Measurements from ENCODE around the gene YY2. TPM values are rescaled to one million over a fixed set of nuclear protein-coding genes. Genes with fewer than 3 reads are reported as not detected.
"Not testable (repeated sequence)": the region's sequence is repeated elsewhere in the genome, so short reads cannot be mapped to it uniquely, and the experiment has no call there.

Gene YY2
- total and polyA plus RNA-seq, 8 donors: 0.25 to 5.7 (median 0.55) TPM; not detected in 3

- Histone ChIP-seq H3K27ac (no peak overlapping the region), H3K4me3 (no peak overlapping the region), H3K27me3 (no peaks in the 10 kb centered on the region), H3K36me3 (no peaks in the 10 kb centered on the region), H3K9me3 (no peaks in the 10 kb centered on the region), H3K4me1 (no peaks in the 10 kb centered on the region)
- TF ChIP-seq POLR2A (IDR thresholded peaks at IDR 0.05) (no peak), EP300 (IDR thresholded peaks at IDR 0.05) (no peak), POLR2AphosphoS5 (IDR thresholded peaks at IDR 0.05) (no peak), CTCF (IDR thresholded peaks at IDR 0.05) (no peak)
- no peak for DNase-seq
- intact Hi-C loops (cut with DNase I; ENCODE audit: low total_unique reads): no loop called here
These were observed 9.6 kb downstream of the YY2 start for GRCh38 chrX:21865436-21865835.

- H3K4me3 ChIP-seq: no peak overlapping the region
These were observed 14.7 kb downstream of the YY2 start for GRCh38 chrX:21870494-21870893.

GRCh38 chrX:21873063-21873775 lies 17.4 kb downstream of the YY2 start:
- no peak for TF ChIP-seq POLR2AphosphoS5 (IDR thresholded peaks at IDR 0.05)
- no peak for TF ChIP-seq EP300 (IDR thresholded peaks at IDR 0.05)
- TF ChIP-seq POLR2A (IDR thresholded peaks at IDR 0.05): no peak
- no peak for TF ChIP-seq CTCF (IDR thresholded peaks at IDR 0.05)
- intact Hi-C loops (cut with DNase I; ENCODE audit: low total_unique reads): no loop called here
- Histone ChIP-seq H3K27me3 (no peaks in the 10 kb centered on the region), H3K36me3 (no peaks in the 10 kb centered on the region), H3K9me3 (no peaks in the 10 kb centered on the region), H3K4me3 (no peak overlapping the region), H3K27ac (peak overlapping the region in 1 of 5 donors; percentile 24), H3K4me1 (no peaks in the 10 kb centered on the region)
- DNase-seq: peak in 1 of 2 donors; percentile 5
- WGBS, 5 donors: 59 to 76% (median 62%) methylated on average over 4 of the region's 4 CpGs

More at GRCh38 chrX:21870494-21870893, 14.7 kb downstream of the YY2 start:
- peak in 1 of 2 donors; percentile 2 for DNase-seq
- Histone ChIP-seq H3K9me3 (no peaks in the 10 kb centered on the region), H3K27me3 (no peaks in the 10 kb centered on the region), H3K36me3 (no peaks in the 10 kb centered on the region), H3K27ac (no peak overlapping the region), H3K4me1 (no peaks in the 10 kb centered on the region)
- no peak for TF ChIP-seq CTCF (IDR thresholded peaks at IDR 0.05)
- no peak for TF ChIP-seq POLR2AphosphoS5 (IDR thresholded peaks at IDR 0.05)
- TF ChIP-seq EP300 (IDR thresholded peaks at IDR 0.05): no peak
- no peak for TF ChIP-seq POLR2A (IDR thresholded peaks at IDR 0.05)
- 57 to 93% (median 82%) methylated on average over 1 of the region's 1 CpG for WGBS, 5 donors
- intact Hi-C loops (cut with DNase I; ENCODE audit: low total_unique reads): no loop called here

GRCh38 chrX:21874182-21874581 lies 18.4 kb downstream of the YY2 start:
- not testable (repeated sequence) for DNase-seq
- 54 to 72% (median 64%) methylated on average over 3 of the region's 3 CpGs; no CpG with 5 or more reads in 1 of the 5 donors for WGBS, 5 donors

GRCh38 chrX:21875013-21875412 lies 19.2 kb downstream of the YY2 start:
- H3K27ac ChIP-seq: no peak overlapping the region

More at GRCh38 chrX:21874182-21874581, 18.4 kb downstream of the YY2 start:
- H3K27ac ChIP-seq; H3K27me3 ChIP-seq; intact Hi-C loops (cut with DNase I; ENCODE audit: low total_unique reads); H3K4me3 ChIP-seq; H3K4me1 ChIP-seq; H3K36me3 ChIP-seq; H3K9me3 ChIP-seq: not testable (repeated sequence)

More at GRCh38 chrX:21875013-21875412, 19.2 kb downstream of the YY2 start:
- intact Hi-C loops (cut with DNase I; ENCODE audit: low total_unique reads): no loop called here
- Histone ChIP-seq H3K4me1 (no peaks in the 10 kb centered on the region), H3K36me3 (peaks cover 0 to 10% (median 8%) of the 10 kb centered on the region in 4 donors), H3K27me3 (no peaks in the 10 kb centered on the region), H3K9me3 (no peaks in the 10 kb centered on the region), H3K4me3 (no peak overlapping the region)
- DNase-seq: no peak
- WGBS, 5 donors: 19 to 58% (median 39%) methylated on average over 1 of the region's 1 CpG
- no peak for TF ChIP-seq POLR2AphosphoS5 (IDR thresholded peaks at IDR 0.05)
- TF ChIP-seq EP300 (IDR thresholded peaks at IDR 0.05): no peak
- no peak for TF ChIP-seq POLR2A (IDR thresholded peaks at IDR 0.05)
- TF ChIP-seq CTCF (IDR thresholded peaks at IDR 0.05): no peak

Data from stomach (tissue), 9 donors.